Duodenal mucosa (tissue), 2 donors: ENCODE results near the gene TUBA3C.
"Not testable (repeated sequence)": the region's sequence is repeated elsewhere in the genome, so short reads cannot be mapped to it uniquely, and the experiment has no call there.

ENCODE experiments used
- H3K27ac ChIP-seq: one replicate; pipeline ENCODE4 v1.7.0; 2013; ENCODE audit warnings: low read depth, low read length
- H3K27me3 ChIP-seq, 2 donors: one replicate each; pipeline ENCODE4 v1.7.0; 2013; ENCODE audit warnings: low read length in 2 of 2, control low read depth in 1 of 2; ENCODE audit not compliant: insufficient read depth in 2 of 2, control insufficient read depth in 1 of 2
- H3K36me3 ChIP-seq, 2 donors: one replicate each; pipeline ENCODE4 v1.7.0; 2013; ENCODE audit warnings: low read length in 2 of 2, control low read depth in 1 of 2; ENCODE audit not compliant: insufficient read depth in 2 of 2, control insufficient read depth in 1 of 2
- H3K4me1 ChIP-seq, 2 donors: one replicate each; pipeline ENCODE4 v1.7.0; 2013; ENCODE audit warnings: low read length in 2 of 2, control low read depth in 1 of 2; ENCODE audit not compliant: insufficient read depth in 2 of 2, control insufficient read depth in 1 of 2
- H3K4me3 ChIP-seq, 2 donors: one replicate each; pipeline ENCODE4 v1.7.0; 2013; ENCODE audit warnings: low read length in 2 of 2, low read depth in 1 of 2
- H3K9ac ChIP-seq, 2 donors: one replicate each; pipeline ENCODE4 v1.7.0; 2013; ENCODE audit warnings: low read length in 2 of 2, low read depth in 1 of 2
- H3K9me3 ChIP-seq, 2 donors: one replicate each; pipeline ENCODE4 v1.7.0; 2013; ENCODE audit warnings: low read length in 2 of 2, control low read depth in 1 of 2; ENCODE audit not compliant: control insufficient read depth in 1 of 2

The TUBA3C gene

DNA sequence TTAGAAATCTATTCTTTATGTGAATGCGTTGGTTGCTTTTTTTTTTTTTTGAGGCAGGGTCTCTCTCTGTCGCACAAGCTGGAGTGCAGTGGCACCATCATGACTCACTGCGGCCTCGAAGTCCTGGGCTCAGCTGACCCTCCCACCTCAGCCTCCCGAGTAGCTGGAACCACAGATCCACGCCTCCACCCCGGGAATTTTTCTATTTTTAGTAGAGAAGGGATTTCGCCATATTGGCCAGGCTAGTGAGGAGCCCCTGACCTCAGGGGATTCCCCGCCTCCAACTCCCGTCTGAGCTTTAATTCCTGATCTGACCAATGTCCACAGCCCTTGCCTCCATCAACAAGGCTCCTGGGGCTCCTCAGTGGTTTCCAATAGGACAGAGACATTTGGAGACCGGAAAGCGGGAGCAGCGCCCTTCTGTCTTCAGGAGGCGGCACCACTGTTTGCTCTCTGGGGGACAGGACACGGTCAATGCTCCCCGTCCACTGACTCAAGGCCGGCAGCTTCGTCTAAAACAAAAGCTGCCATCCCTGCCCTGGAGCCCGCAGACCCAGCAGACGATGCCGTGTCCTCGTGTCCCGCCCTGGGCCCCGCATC is 503 bp downstream of the TUBA3C start:
- no peaks in the 10 kb centered on the region for H3K27me3 ChIP-seq
- peaks cover 6 to 24% of the 10 kb centered on the region in 2 donors for H3K9me3 ChIP-seq
- H3K9ac ChIP-seq: no peak overlapping the region
- H3K27ac ChIP-seq: no peak overlapping the region
- H3K36me3 ChIP-seq: no peaks in the 10 kb centered on the region
- H3K4me1 ChIP-seq: no peaks in the 10 kb centered on the region
- no peak overlapping the region for H3K4me3 ChIP-seq

- Histone ChIP-seq H3K4me3 (no peak overlapping the region), H3K4me1 (no peaks in the 10 kb centered on the region), H3K9ac (no peak overlapping the region), H3K27ac (no peak overlapping the region), H3K9me3 (peaks cover 6 to 27% of the 10 kb centered on the region in 2 donors), H3K27me3 (no peaks in the 10 kb centered on the region), H3K36me3 (no peaks in the 10 kb centered on the region)
These were observed 1.7 kb downstream of the TUBA3C start for GRCh38 chr13:19179916-19180315.

- Histone ChIP-seq H3K4me1 (no peaks in the 10 kb centered on the region), H3K27me3 (no peaks in the 10 kb centered on the region), H3K36me3 (no peaks in the 10 kb centered on the region), H3K9me3 (peaks cover 6 to 28% of the 10 kb centered on the region in 2 donors), H3K9ac (no peak overlapping the region), H3K27ac (no peak overlapping the region), H3K4me3 (no peak overlapping the region)
These were observed 2.6 kb downstream of the TUBA3C start for GRCh38 chr13:19178901-19179593.

GRCh38 chr13:19176981-19177776 is 4.4 kb downstream of the TUBA3C start:
- H3K4me1 ChIP-seq, H3K4me3 ChIP-seq, H3K27ac ChIP-seq, H3K9ac ChIP-seq, H3K27me3 ChIP-seq, H3K36me3 ChIP-seq: not testable (repeated sequence)
- H3K9me3 ChIP-seq: peaks cover 6 to 27% of the 10 kb centered on the region in 2 donors

DNA sequence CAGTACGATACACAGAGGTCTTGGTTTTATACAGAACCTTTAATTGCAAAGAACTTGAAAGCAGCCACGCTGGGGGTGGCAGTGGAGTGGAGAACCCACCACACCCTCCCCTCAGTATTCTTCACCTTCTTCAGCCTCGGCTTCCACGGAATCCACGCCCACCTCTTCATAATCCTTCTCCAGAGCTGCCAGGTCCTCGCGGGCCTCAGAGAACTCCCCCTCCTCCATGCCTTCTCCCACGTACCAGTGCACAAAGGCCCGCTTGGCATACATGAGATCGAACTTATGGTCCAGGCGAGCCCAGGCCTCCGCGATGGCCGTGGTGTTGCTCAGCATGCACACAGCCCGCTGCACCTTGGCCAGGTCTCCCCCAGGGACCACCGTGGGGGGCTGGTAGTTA is 7.9 kb downstream of the TUBA3C start:
- no peaks in the 10 kb centered on the region for H3K27me3 ChIP-seq
- no peaks in the 10 kb centered on the region for H3K36me3 ChIP-seq
- no peak overlapping the region for H3K4me3 ChIP-seq
- H3K9me3 ChIP-seq: peaks cover 6 to 19% of the 10 kb centered on the region in 2 donors
- no peaks in the 10 kb centered on the region for H3K4me1 ChIP-seq
- H3K9ac ChIP-seq: no peak overlapping the region
- H3K27ac ChIP-seq: no peak overlapping the region

- Histone ChIP-seq H3K9ac (no peak overlapping the region), H3K9me3 (peaks cover 0 to 16% of the 10 kb centered on the region in 2 donors), H3K36me3 (no peaks in the 10 kb centered on the region), H3K27me3 (no peaks in the 10 kb centered on the region), H3K4me3 (no peak overlapping the region), H3K27ac (no peak overlapping the region), H3K4me1 (no peaks in the 10 kb centered on the region)
These were observed 9.0 kb downstream of the TUBA3C start for GRCh38 chr13:19172647-19173030.

- no peak overlapping the region for H3K9ac ChIP-seq
- H3K27ac ChIP-seq: no peak overlapping the region
- H3K4me1 ChIP-seq: no peaks in the 10 kb centered on the region
- no peak overlapping the region for H3K4me3 ChIP-seq
- H3K36me3 ChIP-seq: no peaks in the 10 kb centered on the region
- H3K27me3 ChIP-seq: no peaks in the 10 kb centered on the region
- H3K9me3 ChIP-seq: peaks cover 0 to 18% of the 10 kb centered on the region in 2 donors
These were observed 9.5 kb downstream of the TUBA3C start for GRCh38 chr13:19172007-19172646.

- no peak overlapping the region for H3K4me3 ChIP-seq
- no peaks in the 10 kb centered on the region for H3K4me1 ChIP-seq
- no peaks in the 10 kb centered on the region for H3K27me3 ChIP-seq
- H3K27ac ChIP-seq: no peak overlapping the region
- no peaks in the 10 kb centered on the region for H3K36me3 ChIP-seq
- no peak overlapping the region for H3K9ac ChIP-seq
- H3K9me3 ChIP-seq: peaks cover 0 to 20% of the 10 kb centered on the region in 2 donors
These were observed 10.1 kb downstream of the TUBA3C start for GRCh38 chr13:19171563-19171962.

DNA sequence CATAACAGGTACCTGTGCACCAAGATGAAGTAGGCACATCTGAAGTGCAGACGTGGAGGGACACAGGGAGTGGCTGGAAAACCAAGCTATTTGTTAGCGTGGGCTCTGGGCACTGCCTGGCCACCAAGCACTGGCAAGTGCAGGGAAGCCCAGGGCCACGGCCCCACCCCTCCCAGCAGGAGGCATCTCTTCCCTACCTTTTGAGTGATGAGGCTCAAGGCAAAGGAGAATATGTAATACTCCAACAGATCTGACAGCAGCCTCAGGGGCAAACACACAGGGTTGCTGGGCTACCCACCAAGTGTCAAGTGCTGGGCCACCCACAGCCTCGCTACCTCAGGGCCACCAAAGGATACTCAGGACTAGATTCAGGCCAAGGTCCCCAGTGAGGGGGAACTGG is 11.6 kb downstream of the TUBA3C start:
- Histone ChIP-seq H3K9me3 (peaks cover 0 to 16% of the 10 kb centered on the region in 2 donors), H3K36me3 (no peaks in the 10 kb centered on the region), H3K4me3 (no peak overlapping the region), H3K27me3 (no peaks in the 10 kb centered on the region), H3K9ac (no peak overlapping the region), H3K4me1 (no peaks in the 10 kb centered on the region), H3K27ac (no peak overlapping the region)

DNA sequence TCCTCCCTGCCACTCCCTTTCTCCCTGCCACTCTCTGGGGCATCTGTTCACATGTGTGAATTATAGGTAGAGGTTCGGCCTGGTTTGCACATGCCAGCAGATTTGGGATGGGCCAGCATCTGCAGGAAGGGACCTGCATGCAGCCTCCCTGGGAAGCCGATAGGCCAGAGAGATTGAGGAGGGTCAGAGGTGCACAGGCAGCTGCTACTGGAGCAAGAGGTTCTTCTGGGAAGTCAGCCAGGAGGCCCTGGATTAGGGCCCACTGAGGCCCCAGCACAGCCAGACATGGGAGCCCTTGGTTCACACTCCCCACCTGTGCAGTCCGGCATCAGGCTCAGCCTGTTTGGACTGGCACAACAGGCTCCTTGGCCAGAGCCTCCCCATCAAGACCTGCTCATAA is 12.1 kb downstream of the TUBA3C start:
- Histone ChIP-seq H3K27me3 (no peaks in the 10 kb centered on the region), H3K27ac (no peak overlapping the region), H3K9me3 (peaks cover 0 to 19% of the 10 kb centered on the region in 2 donors), H3K4me3 (no peak overlapping the region), H3K9ac (no peak overlapping the region), H3K4me1 (no peaks in the 10 kb centered on the region), H3K36me3 (no peaks in the 10 kb centered on the region)
